Lung (tissue), 12 donors: ENCODE results near the gene HS6ST1. TPM values are rescaled to one million over a fixed set of nuclear protein-coding genes. Genes with fewer than 3 reads are reported as not detected.

Experiments
- ATAC-seq: fragments of 200-7000 bp; cut with Tn5 transposase; one replicate; pipeline ENCODE4 v1.9.1; 2020; ENCODE audit warnings: moderate number of reproducible peaks; ENCODE audit not compliant: insufficient read depth, low FRiP score
- DNase-seq, 3 donors: peaks; one replicate each; pipeline ENCODE4 v3.0.0-alpha.2; 2013 to 2017
- H3K27ac ChIP-seq, 2 donors: one replicate each; pipeline ENCODE4 v1.5.1; 2013; ENCODE audit warnings: mild to moderate bottlenecking in 2 of 2, moderate library complexity in 2 of 2, control low read depth in 1 of 2, inconsistent platforms in 1 of 2, low read depth in 1 of 2, low read length in 1 of 2
- H3K27me3 ChIP-seq, 3 donors: one replicate each; pipeline ENCODE4 v1.5.1; 2013; ENCODE audit warnings: low read length in 2 of 3; ENCODE audit not compliant: control insufficient read depth in 3 of 3, insufficient read depth in 3 of 3
- H3K36me3 ChIP-seq, 4 donors: one replicate each; pipeline ENCODE4 v1.5.1; 2013; ENCODE audit warnings: low read length in 4 of 4, mild to moderate bottlenecking in 1 of 4, moderate library complexity in 1 of 4; ENCODE audit not compliant: control insufficient read depth in 4 of 4, insufficient read depth in 4 of 4
- H3K4me1 ChIP-seq, 5 donors: one replicate each; pipeline ENCODE4 v1.5.1; 2013; ENCODE audit warnings: low read length in 5 of 5, mild to moderate bottlenecking in 2 of 5, moderate library complexity in 1 of 5; ENCODE audit not compliant: control insufficient read depth in 5 of 5, insufficient read depth in 5 of 5
- H3K4me3 ChIP-seq: one replicate; pipeline ENCODE4 v1.5.1; 2013; ENCODE audit warnings: mild to moderate bottlenecking, control low read depth, moderate library complexity
- H3K9ac ChIP-seq, 2 donors: one replicate each; pipeline ENCODE4 v1.5.1; 2013; ENCODE audit warnings: low read length in 2 of 2, control low read depth in 1 of 2; ENCODE audit not compliant: insufficient read depth in 1 of 2
- H3K9me3 ChIP-seq, 4 donors: one replicate each; pipeline ENCODE4 v1.5.1; 2013; ENCODE audit warnings: low read length in 3 of 4, mild to moderate bottlenecking in 1 of 4, moderate library complexity in 1 of 4; ENCODE audit not compliant: control insufficient read depth in 4 of 4, insufficient read depth in 3 of 4
- CTCF ChIP-seq: IDR thresholded peaks from 2 replicates; pipeline ENCODE4 v1.5.1; 2012; ENCODE audit warnings: mild to moderate bottlenecking; ENCODE audit errors: control extremely low read depth, extremely low read depth
- WGBS, 2 donors: extraction: QIAGEN DNeasy Blood & Tissue Kit; methylation state at CpG; one replicate each; pipeline ENCODE4 v1.1.7; 2013; 5-methylcytosine and 5-hydroxymethylcytosine counted together
- polyA plus RNA-seq, 2 donors: library from polyadenylated mRNA; stranded (reverse); fragments of 200-250 nt; gene quantifications; one replicate each; pipeline ENCODE4 v1.2.1, GENCODE V29; 2013
- total RNA-seq, 2 donors: library from RNA; depleted of rRNA in 1 of 2; stranded (reverse); fragments of >200 nt in 1 of 2; gene quantifications; one replicate each; pipeline ENCODE4 v1.2.1, GENCODE V29; 2014 to 2021
- donor health status: control.
- donor health status: control.
- donor health status: Bipolar disorder and iron deficiency.
- donor health status: healthy.
- donor health status: DM: yes; HTN: yes; CAD: no.

HS6ST1 gene
- total and polyA plus RNA-seq, 4 donors, result 15.1 to 37.7 (median 29.1) TPM

- H3K9me3 ChIP-seq, result no peaks in the 10 kb centered on the region
- no peak for TF ChIP-seq CTCF
- no peak overlapping the region for H3K27ac ChIP-seq
- H3K4me3 ChIP-seq, result no peak overlapping the region
- no peak overlapping the region for H3K9ac ChIP-seq
- H3K27me3 ChIP-seq, result no peaks in the 10 kb centered on the region
- no peak for DNase-seq
- ATAC-seq, result no peak
- H3K4me1 ChIP-seq, result peaks cover 0 to 23% (median 7%) of the 10 kb centered on the region in 5 donors
- H3K36me3 ChIP-seq, result no peaks in the 10 kb centered on the region
- 95 to 97% methylated on average over 8 of the region's 8 CpGs for WGBS, 2 donors
Observed at GRCh38 chr2:128360711-128361110, 42.0 kb upstream of the HS6ST1 start.

- no peaks in the 10 kb centered on the region for H3K36me3 ChIP-seq
- DNase-seq (no peak), ATAC-seq (no peak)
- no peaks in the 10 kb centered on the region for H3K9me3 ChIP-seq
- TF ChIP-seq CTCF, result no peak
- no peak overlapping the region for H3K9ac ChIP-seq
- no peak overlapping the region for H3K27ac ChIP-seq
- no peaks in the 10 kb centered on the region for H3K27me3 ChIP-seq
- H3K4me1 ChIP-seq, result peaks cover 0 to 23% (median 7%) of the 10 kb centered on the region in 5 donors
- 85 to 92% methylated on average over 11 of the region's 11 CpGs for WGBS, 2 donors
- no peak overlapping the region for H3K4me3 ChIP-seq
Observed at GRCh38 chr2:128359841-128360240, 41.2 kb upstream of the HS6ST1 start.

GRCh38 chr2:128358941-128359731, 40.5 kb upstream of the HS6ST1 start:
- TF ChIP-seq CTCF, result no peak
- Histone ChIP-seq H3K36me3 (no peaks in the 10 kb centered on the region), H3K9ac (no peak overlapping the region), H3K27me3 (no peaks in the 10 kb centered on the region), H3K4me1 (peaks cover 0 to 22% (median 7%) of the 10 kb centered on the region in 5 donors), H3K9me3 (peaks cover 0 to under 1% (median 0%) of the 10 kb centered on the region in 4 donors), H3K4me3 (no peak overlapping the region), H3K27ac (no peak overlapping the region)
- no peak for DNase-seq
- ATAC-seq, result no peak
- WGBS, 2 donors, result 93 to 96% methylated on average over 16 of the region's 16 CpGs
